Activated CD8-positive, alpha-beta memory T cell treated with anti-CD3 and anti-CD28 coated beads for 4 hours (primary cell): ENCODE measurements around the gene RB1.
"Not testable (repeated sequence)": the region's sequence is repeated elsewhere in the genome, so short reads cannot be mapped to it uniquely, and the experiment has no call there.

ENCODE experiments used
- DNase-seq, 2 donors: peaks; one replicate each; pipeline ENCODE4 v3.0.0-alpha.2; 2020; ENCODE audit warnings: low read depth in 2 of 2

Gene RB1

GRCh38 chr13:48349525-48349924 lies 46.0 kb downstream of the RB1 start:
- DNase-seq: no peak

- DNase-seq: no peak
These were observed 50.0 kb downstream of the RB1 start for GRCh38 chr13:48353590-48353989.

DNA sequence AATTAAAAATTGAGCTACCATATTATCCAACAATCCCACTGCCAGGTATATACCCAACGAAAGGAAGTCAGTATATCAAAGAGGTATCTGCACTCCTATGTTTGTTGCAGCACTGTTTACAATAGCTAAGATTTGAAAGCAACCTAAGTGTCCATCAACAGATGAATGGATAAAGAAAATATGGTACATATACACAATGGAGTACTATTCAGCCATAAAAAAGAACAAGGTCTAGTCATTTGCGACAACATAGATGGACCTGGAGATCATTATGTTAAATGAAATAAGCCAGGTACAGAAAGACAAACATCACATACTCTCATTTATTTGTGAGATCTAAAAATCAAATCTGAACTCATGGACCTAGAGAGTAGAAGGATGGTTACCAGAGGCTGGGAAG lies 52.0 kb downstream of the RB1 start:
- not testable (repeated sequence) for DNase-seq

GRCh38 chr13:48356750-48357149 lies 53.2 kb downstream of the RB1 start:
- no peak for DNase-seq

DNA sequence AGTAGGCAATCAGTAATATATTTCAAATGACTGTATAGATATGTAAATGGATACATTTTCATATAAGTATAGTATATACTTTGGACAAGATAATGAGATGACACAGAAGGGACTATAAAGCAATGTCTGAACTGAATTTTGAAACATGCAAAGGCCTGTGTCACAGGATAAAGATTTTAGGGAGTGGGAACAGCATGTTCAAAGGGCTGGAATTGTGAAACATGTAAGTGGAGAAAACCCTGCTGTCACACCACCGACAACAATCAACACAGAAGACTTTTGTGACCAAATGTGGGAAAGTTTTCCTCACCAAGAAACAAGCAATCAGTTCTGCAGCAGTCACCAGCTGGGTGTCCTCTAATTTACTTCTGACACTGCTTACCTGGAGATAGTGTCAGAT lies 66.4 kb downstream of the RB1 start:
- no peak for DNase-seq

- no peak for DNase-seq
These were observed 67.3 kb downstream of the RB1 start for GRCh38 chr13:48370815-48371214.

- DNase-seq: no peak
These were observed 74.3 kb downstream of the RB1 start for GRCh38 chr13:48377857-48378256.

- no peak for DNase-seq
These were observed 77.0 kb downstream of the RB1 start for GRCh38 chr13:48380581-48380980.

DNA sequence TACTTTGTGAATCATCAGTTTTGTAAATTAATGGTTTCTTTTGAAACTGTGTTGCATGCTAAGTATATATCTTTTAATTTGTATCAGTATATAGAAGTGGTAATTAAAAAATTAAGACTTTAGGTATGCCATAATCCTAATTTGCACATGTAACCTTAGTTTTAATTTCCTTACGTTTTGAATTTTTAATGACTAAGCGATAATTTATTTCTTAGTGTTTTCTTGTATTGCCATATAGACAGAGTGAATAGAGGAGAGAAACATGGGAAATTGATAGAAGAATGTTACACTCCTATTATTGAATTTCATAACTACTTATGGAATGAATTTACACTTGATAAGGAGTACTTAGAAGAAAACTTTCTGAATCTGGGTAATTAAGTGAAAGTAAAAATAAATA lies 79.8 kb downstream of the RB1 start:
- no peak for DNase-seq

GRCh38 chr13:48386816-48387215 lies 83.3 kb downstream of the RB1 start:
- no peak for DNase-seq

- DNase-seq: no peak
These were observed 87.7 kb downstream of the RB1 start for GRCh38 chr13:48391257-48391656.

- DNase-seq: no peak
These were observed 89.6 kb downstream of the RB1 start for GRCh38 chr13:48393030-48393697.

- DNase-seq: no peak
These were observed 90.1 kb downstream of the RB1 start for GRCh38 chr13:48393698-48394085.

DNA sequence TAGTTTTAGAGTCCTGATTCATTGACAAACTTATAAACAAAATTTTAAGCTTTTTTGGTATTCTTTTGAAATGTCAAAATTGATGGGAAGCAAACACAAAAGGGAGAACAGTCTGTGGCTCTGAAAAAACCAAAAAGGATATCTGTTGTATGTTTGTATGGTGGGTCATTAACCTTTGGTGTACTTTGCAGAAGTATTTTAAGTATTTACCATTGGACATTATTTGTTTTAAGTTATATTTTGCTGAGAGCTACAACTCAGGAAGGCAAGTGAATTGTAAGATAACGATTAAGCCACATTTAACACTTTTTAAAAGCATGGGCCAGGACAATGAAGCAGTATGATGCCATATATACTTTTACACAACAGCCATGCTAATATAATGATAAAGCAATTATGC lies 94.2 kb downstream of the RB1 start:
- DNase-seq: no peak

DNA sequence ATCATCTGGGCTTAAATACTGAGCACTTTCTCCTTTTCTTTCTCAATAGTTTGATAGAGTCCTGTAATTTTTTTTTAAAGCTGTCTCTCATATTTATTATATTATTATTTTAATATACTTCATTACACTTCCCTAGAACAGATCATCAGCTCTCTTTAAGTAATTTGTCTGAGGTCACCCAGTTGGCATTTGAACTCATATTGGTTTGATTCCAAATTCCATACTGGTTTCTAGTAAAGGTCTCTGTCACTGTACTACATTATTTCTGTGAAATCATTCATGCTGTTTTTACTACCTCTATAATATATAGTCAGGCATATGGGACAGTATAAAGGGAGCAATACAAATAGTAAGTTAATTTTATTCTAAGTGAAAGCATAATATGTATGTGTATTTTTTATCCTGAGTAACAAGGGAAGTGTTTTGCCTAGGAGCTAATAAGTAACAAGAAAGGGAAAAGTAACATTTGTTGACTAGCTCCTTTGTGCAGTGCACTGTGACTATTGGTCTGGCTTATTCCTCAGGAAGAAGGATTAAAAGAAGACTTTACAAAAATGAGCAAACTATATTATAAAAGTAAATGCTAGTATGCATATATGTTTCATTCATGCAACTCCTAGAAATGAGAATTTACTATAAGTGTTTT lies 95.0 kb downstream of the RB1 start:
- no peak for DNase-seq

- DNase-seq: no peak
These were observed 96.6 kb downstream of the RB1 start for GRCh38 chr13:48400090-48400694.

DNA sequence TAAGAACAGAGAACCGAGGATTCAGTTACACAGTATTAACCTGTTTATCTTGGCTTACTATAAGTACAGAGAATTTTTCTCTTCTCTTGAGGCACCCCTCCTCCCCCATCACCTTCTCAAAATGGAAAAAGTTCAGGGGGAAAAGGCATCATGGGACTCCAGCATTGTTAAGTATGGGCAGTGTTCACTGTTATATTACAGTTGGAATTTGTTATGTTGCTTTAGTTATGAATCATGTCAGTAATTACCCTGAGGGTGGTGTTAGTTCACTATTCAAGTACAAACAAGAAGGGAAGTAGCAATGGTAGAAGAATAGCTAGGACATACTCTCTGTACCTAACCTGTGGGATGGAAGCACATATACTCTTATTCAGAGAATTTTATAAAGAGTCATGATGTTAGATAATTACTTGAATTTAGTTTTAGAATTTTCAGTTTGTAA lies 97.3 kb downstream of the RB1 start:
- no peak for DNase-seq

GRCh38 chr13:48401480-48401879 lies 97.9 kb downstream of the RB1 start:
- no peak for DNase-seq

DNA sequence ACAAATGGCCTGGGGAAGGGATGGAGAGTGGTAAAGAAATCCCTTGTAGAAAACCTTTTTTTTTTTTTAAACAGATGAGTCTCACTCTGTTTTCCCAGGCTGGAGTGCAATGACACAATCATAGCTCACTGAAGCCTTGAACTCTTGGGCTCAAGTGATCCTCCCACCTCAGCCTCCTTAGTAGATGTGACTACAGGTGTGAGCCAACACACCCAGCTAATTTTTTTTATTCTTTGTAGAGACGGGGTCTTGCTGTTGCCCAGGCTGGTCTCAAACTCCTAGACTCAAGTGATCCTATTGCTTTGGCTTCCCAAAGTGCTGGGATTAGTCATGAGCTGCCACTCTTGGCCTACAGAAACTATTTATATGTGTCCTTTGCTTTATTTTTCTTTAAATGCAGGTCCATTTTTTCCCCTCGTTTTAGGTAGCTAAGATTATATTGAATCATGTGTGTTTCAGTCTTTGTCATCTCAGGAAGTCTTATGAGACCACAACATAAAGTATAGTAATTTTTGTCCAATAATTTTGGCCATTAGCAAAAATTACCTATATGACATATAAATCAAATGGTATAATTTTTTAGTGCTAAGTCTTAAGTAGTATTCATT lies 98.9 kb downstream of the RB1 start:
- DNase-seq: no peak

GRCh38 chr13:48403151-48403631 lies 99.6 kb downstream of the RB1 start:
- DNase-seq: no peak

DNA sequence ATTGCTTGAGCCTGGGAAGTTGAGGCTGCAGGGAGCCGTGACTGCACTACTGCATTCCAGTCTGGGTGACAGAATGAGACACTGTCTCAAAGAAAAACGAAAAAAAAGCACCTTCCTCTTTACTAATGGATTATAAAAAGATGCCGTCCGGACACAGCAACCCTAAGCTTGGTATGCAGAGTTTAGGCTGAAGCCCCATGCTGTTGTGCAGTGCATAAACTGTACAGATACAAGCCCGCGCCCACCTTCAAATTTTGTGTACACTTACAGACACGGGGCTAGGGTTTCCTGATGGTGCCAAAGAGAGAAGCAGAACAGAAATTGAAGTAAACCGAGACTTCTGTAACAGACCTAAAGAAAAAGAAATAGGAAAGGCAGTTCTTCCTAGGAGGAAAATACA lies 100.4 kb downstream of the RB1 start:
- no peak for DNase-seq

GRCh38 chr13:48404952-48405351 lies 101.4 kb downstream of the RB1 start:
- DNase-seq: no peak

GRCh38 chr13:48405875-48406274 lies 102.3 kb downstream of the RB1 start:
- DNase-seq: no peak
